IMR-90 (cell line): ENCODE results near the gene MAPRE3. TPM values are rescaled to one million over a fixed set of nuclear protein-coding genes. Genes with fewer than 3 reads are reported as not detected.

ENCODE experiments used
- ATAC-seq: fragments of 200-7000 bp; cut with Tn5 transposase; 2 replicates; pipeline ENCODE4 v1.9.1; 2020; ENCODE audit warnings: low read depth, mild to moderate bottlenecking, moderate library complexity
- BruUV-seq: library from RNA; stranded (reverse); fragments of 400-500 nt; replicated peaks from 2 replicates; lab custom pipeline; 2021; lab: Mats Ljungman, UMichigan
- CTCF ChIA-PET: fragments of 300-600 bp; formaldehyde crosslinking; extraction: SDS; loops from one replicate; lab custom pipeline; 2021; ENCODE audit warnings: antibody characterized with exemption; lab: Yijun Ruan, JAX
- POLR2A ChIA-PET: fragments of 300-600 bp; sonication (Branson Sonifier 250); formaldehyde crosslinking; loops from one replicate; lab custom pipeline; 2022; ENCODE audit warnings: antibody characterized with exemption; ENCODE audit not compliant: unreplicated experiment; lab: Charles Lee
- DNase-seq: peaks from one replicate; pipeline ENCODE4 v3.0.0; 2013
- H2AFZ ChIP-seq: replicated peaks from 2 replicates; pipeline ENCODE3; 2013; ENCODE audit warnings: low read length, mild to moderate bottlenecking; ENCODE audit not compliant: poor library complexity
- H2AK5ac ChIP-seq: 2 replicates; pipeline ENCODE4 v1.6.1; 2013; ENCODE audit warnings: low read depth, low read length, inconsistent platforms
- H2AK9ac ChIP-seq: replicated peaks from 2 replicates; pipeline ENCODE3; 2013; ENCODE audit warnings: mild to moderate bottlenecking, low read depth, low read length, moderate library complexity; ENCODE audit not compliant: poor library complexity
- H2BK120ac ChIP-seq: 2 replicates; pipeline ENCODE4 v1.6.1; 2013; ENCODE audit warnings: low read depth, low read length, inconsistent platforms
- H2BK15ac ChIP-seq: 3 replicates; pipeline ENCODE4 v1.6.1; 2013; ENCODE audit warnings: low read depth, low read length, inconsistent platforms
- H2BK20ac ChIP-seq: 2 replicates; pipeline ENCODE4 v1.6.1; 2013; ENCODE audit warnings: low read depth, mild to moderate bottlenecking, inconsistent platforms, low read length, moderate library complexity
- H2BK5ac ChIP-seq: 2 replicates; pipeline ENCODE4 v1.6.1; 2013; ENCODE audit warnings: mild to moderate bottlenecking, low read depth, low read length, inconsistent platforms; ENCODE audit not compliant: poor library complexity, severe bottlenecking
- H3K14ac ChIP-seq: replicated peaks from 2 replicates; pipeline ENCODE4 v1.6.1; 2013; ENCODE audit warnings: low read depth, low read length, inconsistent platforms
- H3K18ac ChIP-seq: 2 replicates; pipeline ENCODE4 v1.6.1; 2013; ENCODE audit warnings: low read depth, low read length, control low read depth
- H3K23ac ChIP-seq: 2 replicates; pipeline ENCODE4 v1.6.1; 2013; ENCODE audit warnings: low read depth, low read length, inconsistent platforms
- H3K27ac ChIP-seq: 2 replicates; pipeline ENCODE4 v1.5.1; 2013; ENCODE audit warnings: mild to moderate bottlenecking, control low read depth, low read length; ENCODE audit not compliant: insufficient read depth
- H3K27me3 ChIP-seq: 2 replicates; pipeline ENCODE4 v1.6.1; 2013; ENCODE audit warnings: low read length; ENCODE audit not compliant: control insufficient read depth, insufficient read depth
- H3K36me3 ChIP-seq: 2 replicates; pipeline ENCODE4 v1.6.1; 2013; ENCODE audit warnings: low read length, mixed read lengths; ENCODE audit not compliant: control insufficient read depth, insufficient read depth
- H3K4ac ChIP-seq: 2 replicates; pipeline ENCODE4 v1.6.1; 2013; ENCODE audit warnings: low read depth, low read length, inconsistent platforms
- H3K4me1 ChIP-seq: 2 replicates; pipeline ENCODE4 v1.6.1; 2013; ENCODE audit warnings: low read length, mixed read lengths; ENCODE audit not compliant: control insufficient read depth, insufficient read depth
- H3K4me2 ChIP-seq: 2 replicates; pipeline ENCODE4 v1.6.1; 2013; ENCODE audit warnings: low read depth, mild to moderate bottlenecking, control low read depth, low read length, moderate library complexity
- H3K4me3 ChIP-seq: 2 replicates; pipeline ENCODE4 v1.5.1; 2013; ENCODE audit warnings: low read depth, mild to moderate bottlenecking, control low read depth, low read length, moderate library complexity; ENCODE audit not compliant: insufficient read depth
- H3K56ac ChIP-seq: 2 replicates; pipeline ENCODE4 v1.6.1; 2013; ENCODE audit warnings: low read length, inconsistent platforms; ENCODE audit not compliant: insufficient read depth; ENCODE audit errors: extremely low read depth
- H3K79me1 ChIP-seq, 2 experiments: 2 replicates each; pipeline ENCODE4 v1.6.1; 2013; ENCODE audit warnings: low read length in 2 of 2, inconsistent platforms in 1 of 2, low read depth in 1 of 2
- H3K9ac ChIP-seq: 2 replicates; pipeline ENCODE4 v1.6.1; 2013; ENCODE audit warnings: low read depth, low read length, control low read depth
- H3K9me1 ChIP-seq: 2 replicates; pipeline ENCODE4 v1.6.1; 2013; ENCODE audit warnings: low read length, inconsistent platforms; ENCODE audit not compliant: insufficient read depth
- H3K9me3 ChIP-seq: 2 replicates; pipeline ENCODE4 v1.6.1; 2013; ENCODE audit warnings: low read length; ENCODE audit not compliant: control insufficient read depth, insufficient read depth
- H4K20me1 ChIP-seq: 2 replicates; pipeline ENCODE4 v1.6.1; 2013; ENCODE audit warnings: low read length, inconsistent platforms; ENCODE audit not compliant: insufficient read depth
- H4K5ac ChIP-seq: 2 replicates; pipeline ENCODE4 v1.6.1; 2013; ENCODE audit warnings: mild to moderate bottlenecking, low read depth, low read length, control low read depth
- H4K8ac ChIP-seq, 2 experiments: 2 replicates each; pipeline ENCODE4 v1.6.1; 2013; ENCODE audit warnings: low read depth in 2 of 2, low read length in 2 of 2, control low read depth in 1 of 2, inconsistent platforms in 1 of 2
- H4K91ac ChIP-seq: 2 replicates; pipeline ENCODE4 v1.6.1; 2013; ENCODE audit warnings: low read depth, low read length, inconsistent platforms; ENCODE audit not compliant: insufficient read depth
- BHLHE40 ChIP-seq: fragments of 150-350 bp; IDR thresholded peaks from 2 replicates; pipeline ENCODE4 v1.6.1; 2016; ENCODE audit warnings: mild to moderate bottlenecking, low read depth, low read length
- CEBPB ChIP-seq: IDR thresholded peaks from 2 replicates; pipeline ENCODE4 v1.6.1; 2012; ENCODE audit warnings: low read depth, low read length, improper control_type of control experiment
- CHD1 ChIP-seq: IDR thresholded peaks from 2 replicates; pipeline ENCODE4 v1.6.1; 2012; ENCODE audit warnings: low read depth, low read length, improper control_type of control experiment
- CTCF ChIP-seq: conservative IDR thresholded peaks from 2 replicates; pipeline ENCODE4 v1.5.1; 2012; ENCODE audit warnings: mild to moderate bottlenecking, low read depth, low read length, improper control_type of control experiment
- ELK1 ChIP-seq: fragments of 150-350 bp; IDR thresholded peaks from 2 replicates; pipeline ENCODE4 v1.6.1; 2016; ENCODE audit warnings: low read depth, mild to moderate bottlenecking, low read length, moderate library complexity, borderline replicate concordance
- FOS ChIP-seq: fragments of 150-350 bp; IDR thresholded peaks from 2 replicates; pipeline ENCODE4 v1.6.1; 2016; ENCODE audit warnings: low read depth, low read length
- MAFK ChIP-seq: IDR thresholded peaks from 2 replicates; pipeline ENCODE4 v1.6.1; 2012; ENCODE audit warnings: low read depth, low read length, improper control_type of control experiment
- MAZ ChIP-seq: IDR thresholded peaks from 2 replicates; pipeline ENCODE4 v1.6.1; 2012; ENCODE audit warnings: low read depth, mild to moderate bottlenecking, low read length, improper control_type of control experiment, moderate library complexity, borderline replicate concordance
- MXI1 ChIP-seq: IDR thresholded peaks from 2 replicates; pipeline ENCODE4 v1.6.1; 2012; ENCODE audit warnings: low read depth, mild to moderate bottlenecking, low read length, moderate library complexity, borderline replicate concordance
- NFE2L2 ChIP-seq: fragments of 150-350 bp; IDR thresholded peaks from 2 replicates; pipeline ENCODE4 v1.6.1; 2016; ENCODE audit warnings: low read depth, mild to moderate bottlenecking, low read length
- POLR2A ChIP-seq: IDR thresholded peaks from 2 replicates; pipeline ENCODE4 v1.6.1; 2012; ENCODE audit warnings: mild to moderate bottlenecking, low read depth, low read length
- RAD21 ChIP-seq: IDR thresholded peaks from 2 replicates; pipeline ENCODE4 v1.6.1; 2012; ENCODE audit warnings: low read length, improper control_type of control experiment
- RCOR1 ChIP-seq: IDR thresholded peaks from 2 replicates; pipeline ENCODE4 v1.6.1; 2012; ENCODE audit warnings: mild to moderate bottlenecking, low read length, improper control_type of control experiment; ENCODE audit not compliant: insufficient replicate concordance
- RFX5 ChIP-seq: IDR thresholded peaks from 2 replicates; pipeline ENCODE4 v1.8.0; 2012; ENCODE audit warnings: low read depth, mild to moderate bottlenecking, low read length, moderate library complexity
- SMC3 ChIP-seq: fragments of 150-350 bp; IDR thresholded peaks from 2 replicates; pipeline ENCODE4 v1.6.1; 2016; ENCODE audit warnings: low read depth, mild to moderate bottlenecking, antibody characterized with exemption, low read length, moderate library complexity
- USF2 ChIP-seq: fragments of 150-350 bp; IDR thresholded peaks from 2 replicates; pipeline ENCODE4 v1.6.1; 2017; ENCODE audit warnings: mild to moderate bottlenecking, antibody characterized with exemption, low read length, low read depth
- WGBS, 2 experiments: methylation state at CpG; one replicate each; pipeline versions ENCODE4 v1.1.5 to v1.1.7; 2013; ENCODE audit warnings: missing lambda C conversion rate in 2 of 2; ENCODE audit not compliant: insufficient read length in 1 of 2; ENCODE audit errors: extremely low coverage in 2 of 2; 5-methylcytosine and 5-hydroxymethylcytosine counted together
- dilution Hi-C: fragments of 300-500 bp; cut with HindIII; formaldehyde crosslinking; loops from one replicate; pipeline ENCODE4 v1.14.3; 2018; ENCODE audit warnings: low sequenced_read_pairs; ENCODE audit not compliant: unreplicated experiment
- in situ Hi-C: fragments of 300-500 bp; cut with MboI; formaldehyde crosslinking; loops from 3 replicates; pipeline ENCODE4 v1.14.3; 2019; ENCODE audit warnings: low sequenced_read_pairs, inconsistent platforms, mixed read lengths
- intact Hi-C: fragments of 100-400 bp; cut with micrococcal nuclease; formaldehyde crosslinking; loops from 2 replicates; pipeline ENCODE4 v1.10.0; 2022
- polyA plus RNA-seq, 3 experiments: library from polyadenylated mRNA; depleted of rRNA; stranded (reverse); fragments of >200 nt; gene quantifications; 2 replicates each; pipeline ENCODE4 v1.2.3, GENCODE V29; 2012; ENCODE audit warnings: low replicate concordance in 1 of 3
- total RNA-seq: library from RNA; depleted of rRNA; stranded (reverse); fragments of >200 nt; gene quantifications from 2 replicates; pipeline ENCODE4 v1.2.3, GENCODE V29; 2012

Gene MAPRE3
- total and polyA plus RNA-seq, 2 of the 4 experiments (the other 2 are of a cell fraction) = 1.8 to 20.3 TPM

- no peaks in the 10 kb centered on the region for H4K20me1 ChIP-seq
- no peak overlapping the region for H2BK120ac ChIP-seq
- peaks cover 0 to 4% of the 10 kb centered on the region in 2 experiments; a peak in 2 of 4 replicates for H3K79me1 ChIP-seq
- no peak overlapping the region for H2BK5ac ChIP-seq
- H2AK5ac ChIP-seq = no peak overlapping the region
- no peak overlapping the region for H3K56ac ChIP-seq
- no peaks in the 10 kb centered on the region for H3K9me3 ChIP-seq
- no peak overlapping the region for H4K91ac ChIP-seq
- no peak overlapping the region for H4K5ac ChIP-seq
- in situ Hi-C loops (loop anchor here (5.0 kb wide), 2 partner anchors 48 to 168 kb away; no protein-coding TSS in a partner anchor), dilution Hi-C loops (no loop called here), intact Hi-C loops (no loop called here)
- BruUV-seq = no TSS peak
- ChIA-PET POLR2A (no interaction called here), CTCF (interaction anchor here (0.6 to 1.0 kb wide), 2 partner anchors 18 to 49 kb away, joined by 3 read pairs; no protein-coding TSS in a partner anchor)
- H3K27me3 ChIP-seq = no peaks in the 10 kb centered on the region
- no peaks in the 10 kb centered on the region for H3K36me3 ChIP-seq
- TF ChIP-seq CHD1 (no peak), MXI1 (no peak), CTCF (no peak), POLR2A (no peak), CEBPB (no peak), RAD21 (no peak), FOS (no peak), RCOR1 (no peak), MAZ (no peak), ELK1 (no peak), SMC3 (no peak), RFX5 (no peak), USF2 (no peak), NFE2L2 (no peak), MAFK (no peak), BHLHE40 (no peak)
- H3K4me2 ChIP-seq = no peak overlapping the region
- H3K9me1 ChIP-seq = peaks cover 6% of the 10 kb centered on the region
- H2AK9ac ChIP-seq = no peak overlapping the region
- no CpG with 5 or more reads among the region's 3 CpGs for WGBS, 2 experiments
- H3K27ac ChIP-seq = no peak overlapping the region
- H3K14ac ChIP-seq = no peak overlapping the region
- no peak overlapping the region for H2BK20ac ChIP-seq
- no peak overlapping the region for H3K23ac ChIP-seq
- H4K8ac ChIP-seq = no peak overlapping the region
- H2BK15ac ChIP-seq = no peak overlapping the region
- H2AFZ ChIP-seq = no peak overlapping the region
- no peak overlapping the region for H3K18ac ChIP-seq
- ATAC-seq (no peak), DNase-seq (no peak)
- H3K4me3 ChIP-seq = no peak overlapping the region
- peaks cover 7% of the 10 kb centered on the region for H3K4me1 ChIP-seq
- H3K4ac ChIP-seq = no peak overlapping the region
- no peak overlapping the region for H3K9ac ChIP-seq
These were observed 39.7 kb downstream of the MAPRE3 start for GRCh38 chr2:27010139-27010538.
